A673 (cell line): ENCODE measurements around the gene PLSCR1. TPM values are rescaled to one million over a fixed set of nuclear protein-coding genes. Genes with fewer than 3 reads are reported as not detected.

Experiments used
- BruUV-seq: library from RNA; stranded (reverse); fragments of 400-500 nt; replicated peaks from 2 replicates; lab custom pipeline; 2021; lab: Mats Ljungman, UMichigan
- CTCF ChIA-PET: fragments of 300-600 bp; sonication (Branson Sonifier 250); formaldehyde crosslinking; loops from one replicate; lab custom pipeline; 2022; ENCODE audit warnings: antibody characterized with exemption; lab: Charles Lee
- POLR2A ChIA-PET: fragments of 300-600 bp; sonication (Branson Sonifier 250); formaldehyde crosslinking; loops from one replicate; lab custom pipeline; 2022; ENCODE audit warnings: antibody characterized with exemption; ENCODE audit not compliant: low non-redundant PET; lab: Charles Lee
- DNase-seq: peaks from one replicate; pipeline ENCODE4 v3.0.0-alpha.2; 2015; ENCODE audit warnings: low spot score
- H3K27ac ChIP-seq: fragments of 200-600 bp; sonication (generic); 2 replicates; pipeline ENCODE4 v1.5.1; 2016; ENCODE audit warnings: mixed run types, low read depth, mild to moderate bottlenecking, mixed read lengths, antibody characterized with exemption, low read length; ENCODE audit not compliant: poor library complexity, severe bottlenecking
- H3K27me3 ChIP-seq: fragments of 200-600 bp; sonication (generic); replicated peaks from 2 replicates; pipeline ENCODE4 v1.6.1; 2017; ENCODE audit warnings: mixed run types, low read depth, mild to moderate bottlenecking, mixed read lengths, antibody characterized with exemption, low read length; ENCODE audit not compliant: insufficient read depth, poor library complexity
- H3K36me3 ChIP-seq: fragments of 200-600 bp; sonication (generic); 2 replicates; pipeline ENCODE4 v1.6.1; 2016; ENCODE audit warnings: mixed run types, mild to moderate bottlenecking, mixed read lengths, antibody characterized with exemption, low read length; ENCODE audit not compliant: insufficient read depth, poor library complexity, severe bottlenecking
- H3K4me1 ChIP-seq: fragments of 200-600 bp; sonication (generic); 2 replicates; pipeline ENCODE4 v1.6.1; 2017; ENCODE audit warnings: mixed run types, mild to moderate bottlenecking, mixed read lengths, antibody characterized with exemption, low read length; ENCODE audit not compliant: insufficient read depth, poor library complexity, severe bottlenecking
- H3K4me3 ChIP-seq: fragments of 200-600 bp; sonication (generic); 2 replicates; pipeline ENCODE4 v1.5.1; 2016; ENCODE audit warnings: low read depth, mixed run types, mild to moderate bottlenecking, mixed read lengths, low read length; ENCODE audit not compliant: poor library complexity, severe bottlenecking
- H3K9me3 ChIP-seq: fragments of 200-600 bp; sonication (generic); 2 replicates; pipeline ENCODE4 v1.6.1; 2016; ENCODE audit warnings: mixed run types, low read depth, mild to moderate bottlenecking, mixed read lengths, antibody characterized with exemption, low read length; ENCODE audit not compliant: poor library complexity, severe bottlenecking
- CTCF ChIP-seq: fragments of 300-800, 200-600 bp; sonication (generic); conservative IDR thresholded peaks from 2 replicates; pipeline ENCODE4 v1.5.1; 2017; ENCODE audit warnings: low read depth, mild to moderate bottlenecking, antibody characterized with exemption, low read length, moderate library complexity, mixed read lengths
- EZH2 ChIP-seq: fragments of 200-600 bp; sonication (generic); IDR thresholded peaks from 2 replicates; pipeline ENCODE4 v1.6.1; 2017; ENCODE audit warnings: borderline replicate concordance, low read depth, mild to moderate bottlenecking, mixed read lengths, antibody characterized with exemption, low read length; ENCODE audit not compliant: poor library complexity, severe bottlenecking
- intact Hi-C: fragments of 100-400 bp; cut with micrococcal nuclease; formaldehyde crosslinking; loops from one replicate; pipeline ENCODE4 v1.10.0; 2022; ENCODE audit not compliant: unreplicated experiment
- total RNA-seq: library from RNA; stranded (reverse); gene quantifications from 2 replicates; pipeline ENCODE4 v1.2.3, GENCODE V29; 2021

Gene PLSCR1
- total RNA-seq, 1 experiment from 2014 or later, result 49.3 TPM

GRCh38 chr3:146468234-146468633, 76.2 kb downstream of the PLSCR1 start:
- intact Hi-C loops, result no loop called here
- Histone ChIP-seq H3K27ac (no peak overlapping the region), H3K9me3 (no peaks in the 10 kb centered on the region), H3K36me3 (no peaks in the 10 kb centered on the region), H3K27me3 (no peaks in the 10 kb centered on the region), H3K4me3 (no peak overlapping the region), H3K4me1 (no peaks in the 10 kb centered on the region)
- no peak for TF ChIP-seq EZH2
- TF ChIP-seq CTCF, result no peak
- no TSS peak for BruUV-seq
- POLR2A ChIA-PET, result interaction anchor here (0.6 kb wide), 1 partner anchor 64 kb away, joined by 3 read pairs; no protein-coding TSS in a partner anchor
- CTCF ChIA-PET, result no interaction called here
- DNase-seq, result no peak

DNA sequence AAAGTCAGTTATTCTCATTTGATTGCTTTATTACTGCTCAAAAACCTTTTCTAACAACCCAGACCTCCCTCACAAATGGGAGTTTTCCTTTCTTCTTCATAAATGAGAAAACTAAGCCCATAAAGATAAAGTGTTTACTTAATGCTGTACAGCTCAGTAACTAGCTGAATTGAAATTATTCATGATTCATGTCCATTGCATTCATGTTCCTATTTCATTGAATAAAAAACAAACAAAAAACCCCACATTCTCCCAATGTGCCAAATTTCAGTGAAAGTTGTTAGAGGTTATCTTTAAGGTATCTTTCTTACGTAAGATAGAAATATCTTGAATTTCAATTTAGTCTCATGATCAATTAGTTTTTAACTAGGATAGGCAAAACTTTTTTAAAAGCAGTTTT, 77.8 kb downstream of the PLSCR1 start:
- no peaks in the 10 kb centered on the region for H3K9me3 ChIP-seq
- DNase-seq, result no peak
- no peak for TF ChIP-seq EZH2
- no peak for TF ChIP-seq CTCF
- intact Hi-C loops, result no loop called here
- H3K27ac ChIP-seq, result no peak overlapping the region
- no peaks in the 10 kb centered on the region for H3K36me3 ChIP-seq
- H3K4me1 ChIP-seq, result no peaks in the 10 kb centered on the region
- H3K27me3 ChIP-seq, result no peaks in the 10 kb centered on the region
- BruUV-seq, result no TSS peak
- no peak overlapping the region for H3K4me3 ChIP-seq
- CTCF ChIA-PET, result no interaction called here
- POLR2A ChIA-PET, result no interaction called here

DNA sequence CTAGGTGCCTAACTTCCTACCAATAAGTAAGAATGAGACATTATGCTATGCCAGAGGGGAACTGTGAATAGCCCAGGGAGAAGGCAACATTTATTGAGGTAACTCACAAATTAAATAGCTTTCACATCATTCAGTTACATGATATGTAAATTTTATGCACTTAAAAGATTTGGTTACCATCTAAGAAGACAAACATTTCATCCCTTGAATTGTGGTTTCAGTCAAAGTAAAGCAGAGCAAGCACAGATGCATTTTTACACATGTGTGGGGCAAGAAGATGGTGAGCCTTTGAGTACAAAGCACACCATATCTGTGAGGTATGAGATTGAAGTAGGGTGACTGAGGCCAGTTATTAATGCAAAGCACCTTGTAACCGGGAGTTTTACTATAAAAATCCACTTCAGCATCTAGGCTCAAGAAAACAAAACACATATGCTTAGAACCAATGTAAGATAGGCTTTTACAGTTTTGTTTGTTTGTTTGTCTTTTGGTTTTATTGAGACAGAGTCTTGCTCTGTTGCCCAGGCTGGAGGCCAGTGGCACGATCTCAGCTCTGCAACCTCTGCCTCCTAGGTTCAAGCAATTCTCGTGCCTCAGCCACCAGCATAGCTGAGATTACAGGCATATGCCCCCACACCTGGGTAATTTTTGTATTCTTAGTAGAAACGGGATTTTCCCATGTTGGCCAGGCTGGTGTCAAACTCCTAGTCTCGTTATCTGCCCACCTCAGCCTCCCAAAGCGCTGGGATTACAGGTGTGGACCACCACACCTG, 78.5 kb downstream of the PLSCR1 start:
- BruUV-seq, result no TSS peak
- Histone ChIP-seq H3K4me1 (no peaks in the 10 kb centered on the region), H3K9me3 (no peaks in the 10 kb centered on the region), H3K36me3 (no peaks in the 10 kb centered on the region), H3K27ac (no peak overlapping the region), H3K4me3 (no peak overlapping the region), H3K27me3 (no peaks in the 10 kb centered on the region)
- ChIA-PET POLR2A (no interaction called here), CTCF (no interaction called here)
- TF ChIP-seq EZH2 (no peak), CTCF (no peak)
- intact Hi-C loops, result no loop called here
- DNase-seq, result no peak

Other genes starting within 250 kb of the PLSCR1 start
- not detected in 2 replicates for gene PLSCR2, start 75.0 kb downstream of the PLSCR1 start, total RNA-seq
- gene PLSCR5, start 60.7 kb upstream of the PLSCR1 start, total RNA-seq, result not detected in 2 replicates